NT2/D1 (cell line): ENCODE results near the gene DNAJB13.

Experiments
- YY1 ChIP-seq: IDR thresholded peaks from 2 replicates; pipeline ENCODE4 v1.6.1; 2011; ENCODE audit not compliant: insufficient read length, insufficient read depth
- ZNF274 ChIP-seq: IDR thresholded peaks from 2 replicates; pipeline ENCODE4 v1.6.1; 2011; ENCODE audit warnings: mild to moderate bottlenecking, low read depth, low read length

DNA sequence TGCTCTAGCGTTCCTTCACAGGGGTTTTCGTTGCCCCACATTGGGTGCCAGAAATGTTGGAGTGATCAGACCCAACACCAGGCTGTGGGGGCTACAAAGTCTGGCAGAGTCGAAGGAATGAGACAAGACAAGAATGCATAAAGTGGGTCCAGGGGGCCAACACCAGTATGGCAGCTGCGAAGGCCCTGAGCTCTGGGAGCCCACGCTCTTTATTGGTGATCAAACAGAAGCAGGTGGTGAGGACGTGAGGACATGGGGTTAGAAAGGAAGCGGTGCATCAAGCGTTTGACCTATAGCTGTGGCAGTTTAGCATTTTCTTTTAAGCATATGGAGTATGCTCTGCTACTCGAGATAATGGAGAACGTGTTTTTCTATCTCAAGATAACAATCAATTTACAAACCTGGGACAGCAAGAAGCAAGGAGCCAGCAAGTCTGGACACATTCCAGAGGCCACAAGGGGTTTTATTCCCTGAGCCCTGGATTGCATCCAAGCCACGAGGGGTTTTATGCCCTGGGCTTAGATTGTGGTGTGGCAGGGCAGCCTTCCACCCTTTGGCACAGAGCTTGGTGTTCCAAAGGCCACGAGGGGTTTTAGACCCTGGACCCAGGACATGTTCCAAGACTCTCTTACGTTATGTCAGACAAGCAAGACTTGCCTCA lies 3.9 kb upstream of the DNAJB13 start:
- TF ChIP-seq ZNF274: no peak
- no peak for TF ChIP-seq YY1
